D721Med (cell line): ENCODE data around the gene WDR1.
A peak's percentile ranks its signal among the peaks of the same experiment; 100 is the strongest.

Experiments
- DNase-seq: peaks from one replicate; pipeline ENCODE4 v3.0.0; 2011; ENCODE audit warnings: low spot score; ENCODE audit not compliant: insufficient read length
- FAIRE-seq: peaks from 2 replicates; lab custom pipeline; 2011; peaks lifted over from hg19 to GRCh38; lab: Jason Lieb, UNC
- CTCF ChIP-seq: IDR thresholded peaks from 2 replicates; pipeline ENCODE4 v1.5.1; 2012; ENCODE audit warnings: mild to moderate bottlenecking, control low read depth; ENCODE audit not compliant: insufficient read depth; ENCODE audit errors: missing control alignments

The WDR1 gene, protein sequence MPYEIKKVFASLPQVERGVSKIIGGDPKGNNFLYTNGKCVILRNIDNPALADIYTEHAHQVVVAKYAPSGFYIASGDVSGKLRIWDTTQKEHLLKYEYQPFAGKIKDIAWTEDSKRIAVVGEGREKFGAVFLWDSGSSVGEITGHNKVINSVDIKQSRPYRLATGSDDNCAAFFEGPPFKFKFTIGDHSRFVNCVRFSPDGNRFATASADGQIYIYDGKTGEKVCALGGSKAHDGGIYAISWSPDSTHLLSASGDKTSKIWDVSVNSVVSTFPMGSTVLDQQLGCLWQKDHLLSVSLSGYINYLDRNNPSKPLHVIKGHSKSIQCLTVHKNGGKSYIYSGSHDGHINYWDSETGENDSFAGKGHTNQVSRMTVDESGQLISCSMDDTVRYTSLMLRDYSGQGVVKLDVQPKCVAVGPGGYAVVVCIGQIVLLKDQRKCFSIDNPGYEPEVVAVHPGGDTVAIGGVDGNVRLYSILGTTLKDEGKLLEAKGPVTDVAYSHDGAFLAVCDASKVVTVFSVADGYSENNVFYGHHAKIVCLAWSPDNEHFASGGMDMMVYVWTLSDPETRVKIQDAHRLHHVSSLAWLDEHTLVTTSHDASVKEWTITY

GRCh38 chr4:10116569-10117358, at the start of gene WDR1:
Gene WDR1 (minus strand): TSS chr4:10116799. CDS start chr4:10116666, 133 bp downstream.
- no peak for TF ChIP-seq CTCF
- DNase-seq (peak; percentile 81), FAIRE-seq (no peak)

DNA sequence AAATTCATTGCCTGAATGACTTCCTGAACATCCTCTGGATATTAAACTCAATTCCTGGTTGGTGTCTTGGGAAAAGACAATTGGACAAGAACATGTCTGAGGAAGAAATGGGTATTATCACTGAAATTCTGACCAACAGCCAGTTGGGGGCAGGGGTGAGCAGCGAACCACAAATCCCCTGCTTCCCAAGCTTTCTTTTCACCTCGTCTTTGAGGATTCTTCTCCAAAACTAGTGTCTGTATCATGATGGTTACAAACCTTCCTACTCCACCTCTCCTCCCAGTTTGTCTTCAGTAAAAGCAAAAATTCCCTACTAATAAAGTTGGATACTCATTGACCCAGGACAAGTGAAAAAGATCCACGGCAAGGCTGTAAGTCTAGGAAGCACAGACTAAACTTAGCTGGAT, 48.3 kb upstream of the WDR1 start:
- no peak for DNase-seq
- FAIRE-seq: no peak
- TF ChIP-seq CTCF: peak; percentile 46

DNA sequence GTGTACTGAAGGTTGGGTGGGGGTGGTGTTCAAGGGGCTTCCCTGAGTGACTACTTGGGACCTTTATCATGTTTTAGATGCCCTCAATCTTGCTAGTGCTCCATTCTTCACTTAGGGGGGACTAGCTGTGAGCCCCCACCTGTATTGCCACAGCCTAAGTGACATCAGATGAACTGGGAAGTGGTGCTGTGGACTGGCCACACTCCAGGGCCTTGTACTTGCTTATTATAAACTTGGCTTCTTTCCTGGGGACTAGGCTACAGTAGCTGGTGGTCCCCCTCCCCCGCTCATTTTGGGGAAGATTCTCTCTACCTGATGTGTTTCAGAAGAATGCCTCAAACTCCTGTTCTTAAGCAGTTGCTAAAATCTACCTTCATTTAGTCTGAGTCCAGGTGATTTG, 46.7 kb upstream of the WDR1 start:
- TF ChIP-seq CTCF: no peak
- DNase-seq (no peak), FAIRE-seq (no peak)

- no peak for TF ChIP-seq CTCF
- no peak for FAIRE-seq
These were observed 45.9 kb upstream of the WDR1 start for GRCh38 chr4:10162341-10163000.

GRCh38 chr4:10161840-10162239, 45.2 kb upstream of the WDR1 start:
- no peak for TF ChIP-seq CTCF
- DNase-seq (no peak), FAIRE-seq (no peak)

More at GRCh38 chr4:10162341-10163000, 45.9 kb upstream of the WDR1 start:
- DNase-seq: no peak

DNA sequence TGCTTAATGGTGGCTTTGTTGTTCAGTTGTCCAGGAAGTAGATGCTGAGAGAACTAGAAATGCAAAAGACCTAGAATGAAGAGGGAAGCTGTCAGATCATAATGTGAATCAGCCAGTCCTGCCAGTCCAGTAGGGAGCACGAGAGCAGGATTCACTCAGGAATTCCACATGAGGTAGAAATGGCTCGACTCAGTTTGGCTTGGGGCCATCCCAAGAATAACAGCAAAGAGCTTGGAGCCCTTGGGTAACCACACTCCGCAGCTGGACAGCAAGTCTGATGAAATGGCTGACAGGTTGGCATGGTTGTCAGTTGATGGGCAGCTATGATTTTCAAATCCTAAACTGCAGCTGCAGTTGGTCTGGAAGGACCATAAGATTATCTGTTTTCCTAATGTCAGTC, 44.5 kb upstream of the WDR1 start:
- DNase-seq (no peak), FAIRE-seq (no peak)
- no peak for TF ChIP-seq CTCF
